Measurements from ENCODE around the gene CFAP119.
"Not testable (repeated sequence)": the region's sequence is repeated elsewhere in the genome, so short reads cannot be mapped to it uniquely, and the experiment has no call there.

CFAP119 gene

GRCh38 chr16:30761928-30762902, at the start of gene CFAP119, which contains the start of gene RNF40:
TSS of gene CFAP119 (minus strand) at chr16:30762062. CDS start at chr16:30761748, 314 bp downstream.
TSS of gene RNF40 (plus strand) at chr16:30762322. CDS start at chr16:30762546, 224 bp downstream.
- DNase-seq, result peak; percentile 72 to 81 (median 75)

GRCh38 chr16:30809675-30810074, 47.8 kb upstream of the CFAP119 start:
- DNase-seq, result not testable (repeated sequence)

- DNase-seq, result not testable (repeated sequence)
These were observed 47.1 kb upstream of the CFAP119 start for GRCh38 chr16:30808890-30809426.

- no peak for DNase-seq
These were observed 46.3 kb upstream of the CFAP119 start for GRCh38 chr16:30808146-30808545.

- peak; percentile 14 to 62 (median 30) for DNase-seq
These were observed 43.7 kb upstream of the CFAP119 start for GRCh38 chr16:30805370-30806169.

- no peak for DNase-seq
These were observed 43.2 kb upstream of the CFAP119 start for GRCh38 chr16:30805056-30805369.

- DNase-seq, result no peak
These were observed 41.1 kb upstream of the CFAP119 start for GRCh38 chr16:30802936-30803335.

GRCh38 chr16:30797670-30798309, 35.9 kb upstream of the CFAP119 start:
- DNase-seq, result no peak

GRCh38 chr16:30794634-30795033, 32.8 kb upstream of the CFAP119 start:
- DNase-seq, result no peak

- DNase-seq, result no peak
These were observed 31.7 kb upstream of the CFAP119 start for GRCh38 chr16:30793508-30794069.

- no peak for DNase-seq
These were observed 25.9 kb upstream of the CFAP119 start for GRCh38 chr16:30787613-30788378.

GRCh38 chr16:30786936-30787612, 25.2 kb upstream of the CFAP119 start, which contains the start of gene ZNF629:
TSS of gene ZNF629 (minus strand) at chr16:30787205. CDS start at chr16:30784482, 2,723 bp downstream.
- DNase-seq, result peak in 1 of 4 experiments; percentile 13

- no peak for DNase-seq
These were observed 24.5 kb upstream of the CFAP119 start for GRCh38 chr16:30786115-30786935.

- DNase-seq, result no peak
These were observed 23.6 kb upstream of the CFAP119 start for GRCh38 chr16:30785126-30786106.

- no peak for DNase-seq
These were observed 22.4 kb upstream of the CFAP119 start for GRCh38 chr16:30784215-30784614.

- DNase-seq, result no peak
These were observed 21.6 kb upstream of the CFAP119 start for GRCh38 chr16:30783280-30784109.

GRCh38 chr16:30782486-30783279, 20.8 kb upstream of the CFAP119 start:
- DNase-seq, result no peak

Data from activated naive CD4-positive, alpha-beta T cell (primary cell).